Upper lobe of left lung (tissue), 6 donors: ENCODE results near the gene CEACAM5. TPM values are rescaled to one million over a fixed set of nuclear protein-coding genes. Genes with fewer than 3 reads are reported as not detected.
A peak's percentile ranks its signal among the peaks of the same experiment; 100 is the strongest.

Experiments used
- ATAC-seq, 2 donors: fragments of 200-7000 bp; cut with Tn5 transposase; one replicate each; pipeline ENCODE4 v1.9.1; 2022; ENCODE audit warnings: mild to moderate bottlenecking in 2 of 2, moderate library complexity in 2 of 2; ENCODE audit not compliant: low FRiP score in 2 of 2
- DNase-seq, 2 donors: peaks; one replicate each; pipeline ENCODE4 v3.0.0-alpha.2; 2019 to 2020
- H3K27ac ChIP-seq, 4 donors: fragments of 200-600 bp; sonication (generic); one replicate each; pipeline ENCODE4 v1.5.1; 2016 to 2019
- H3K27me3 ChIP-seq, 4 donors: fragments of 200-600 bp; sonication (generic); one replicate each; pipeline ENCODE4 v1.5.1; 2017 to 2019
- H3K36me3 ChIP-seq, 4 donors: fragments of 200-600 bp; sonication (generic); one replicate each; pipeline ENCODE4 v1.5.1; 2016 to 2019
- H3K4me1 ChIP-seq, 4 donors: fragments of 200-600 bp; sonication (generic); one replicate each; pipeline ENCODE4 v1.5.1; 2018 to 2019
- H3K4me3 ChIP-seq, 4 donors: fragments of 200-600 bp; sonication (generic); one replicate each; pipeline ENCODE4 v1.5.1; 2017 to 2019; ENCODE audit warnings: mild to moderate bottlenecking in 2 of 4, moderate library complexity in 1 of 4
- H3K9me3 ChIP-seq, 4 donors: fragments of 200-600 bp; sonication (generic); one replicate each; pipeline ENCODE4 v1.5.1; 2018 to 2019
- EP300 ChIP-seq, 4 donors: sonication (generic); formaldehyde crosslinking; IDR thresholded peaks; one replicate each; pipeline ENCODE4 v1.5.1; 2017; ENCODE audit warnings: antibody characterized with exemption in 4 of 4, control low read depth in 2 of 4
- POLR2A ChIP-seq, 4 donors: fragments of 450-650 bp; IDR thresholded peaks; one replicate each; pipeline ENCODE4 v1.5.1; 2016 to 2017; ENCODE audit warnings: antibody characterized with exemption in 4 of 4, mild to moderate bottlenecking in 2 of 4
- POLR2AphosphoS5 ChIP-seq, 2 donors: sonication (generic); formaldehyde crosslinking; IDR thresholded peaks; one replicate each; pipeline ENCODE4 v1.5.1; 2017; ENCODE audit warnings: antibody characterized with exemption in 2 of 2
- WGBS, 2 donors: methylation state at CpG; one replicate each; pipeline ENCODE4 v1.1.5; 2017 to 2018; 5-methylcytosine and 5-hydroxymethylcytosine counted together
- total RNA-seq, 6 donors: library from RNA; depleted of rRNA in 4 of 6; stranded (reverse); fragments of >200 nt in 4 of 6; gene quantifications; one replicate each; pipeline versions ENCODE4 v1.1.0 to v1.2.1, GENCODE V29; 2016 to 2021
- TF ChIP-seq, protein P1 (sequence below), 6 experiments: fragments of 450-650 bp in 4 of 6; fragments of 200-600 bp in 2 of 6; sonication (generic) in 2 of 6; IDR thresholded peaks; one replicate each; pipeline ENCODE4 v1.5.1; 2016 to 2019; ENCODE audit warnings: antibody characterized with exemption in 6 of 6
- donor health status: DM: no; HTN: no; CAD: no; lungs with moderate emphysema.
- donor health status: DM: no; HTN: yes; CAD: no; lungs with severe emphysema.

The CEACAM5 gene
- total RNA-seq, 6 donors from 2014 or later: 5.5 to 55.2 (median 23.8) TPM

DNA sequence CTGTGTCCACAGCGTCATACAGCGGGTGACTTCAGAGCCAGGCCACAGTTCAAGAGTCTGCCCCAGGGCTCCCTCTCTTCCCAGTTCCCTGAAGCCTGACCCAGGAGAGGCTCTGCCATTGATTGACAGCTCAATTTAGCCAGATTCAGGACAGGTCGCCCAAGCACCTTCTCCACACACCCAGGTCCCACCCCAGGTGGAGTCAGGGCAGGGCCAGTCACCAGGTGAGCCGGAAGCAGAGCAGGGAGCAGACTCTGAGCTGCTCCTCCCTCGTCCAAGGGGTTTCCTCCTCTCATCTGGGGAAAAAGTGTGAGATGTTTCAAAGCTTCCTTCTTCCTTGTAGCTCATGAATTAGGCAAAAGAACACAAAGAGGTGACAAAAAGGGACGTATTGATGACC is 26.0 kb upstream of the CEACAM5 start:
- TF ChIP-seq, protein P1, sequence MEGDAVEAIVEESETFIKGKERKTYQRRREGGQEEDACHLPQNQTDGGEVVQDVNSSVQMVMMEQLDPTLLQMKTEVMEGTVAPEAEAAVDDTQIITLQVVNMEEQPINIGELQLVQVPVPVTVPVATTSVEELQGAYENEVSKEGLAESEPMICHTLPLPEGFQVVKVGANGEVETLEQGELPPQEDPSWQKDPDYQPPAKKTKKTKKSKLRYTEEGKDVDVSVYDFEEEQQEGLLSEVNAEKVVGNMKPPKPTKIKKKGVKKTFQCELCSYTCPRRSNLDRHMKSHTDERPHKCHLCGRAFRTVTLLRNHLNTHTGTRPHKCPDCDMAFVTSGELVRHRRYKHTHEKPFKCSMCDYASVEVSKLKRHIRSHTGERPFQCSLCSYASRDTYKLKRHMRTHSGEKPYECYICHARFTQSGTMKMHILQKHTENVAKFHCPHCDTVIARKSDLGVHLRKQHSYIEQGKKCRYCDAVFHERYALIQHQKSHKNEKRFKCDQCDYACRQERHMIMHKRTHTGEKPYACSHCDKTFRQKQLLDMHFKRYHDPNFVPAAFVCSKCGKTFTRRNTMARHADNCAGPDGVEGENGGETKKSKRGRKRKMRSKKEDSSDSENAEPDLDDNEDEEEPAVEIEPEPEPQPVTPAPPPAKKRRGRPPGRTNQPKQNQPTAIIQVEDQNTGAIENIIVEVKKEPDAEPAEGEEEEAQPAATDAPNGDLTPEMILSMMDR (IDR thresholded peaks at IDR 0.05): no peak
- no peak for TF ChIP-seq EP300 (IDR thresholded peaks at IDR 0.05)
- no peak for TF ChIP-seq POLR2A (IDR thresholded peaks at IDR 0.05)
- TF ChIP-seq POLR2AphosphoS5 (IDR thresholded peaks at IDR 0.05): no peak
- ATAC-seq (peak in 1 of 2 donors; percentile 41), DNase-seq (no peak)
- Histone ChIP-seq H3K36me3 (no peaks in the 10 kb centered on the region), H3K9me3 (no peaks in the 10 kb centered on the region), H3K4me1 (no peaks in the 10 kb centered on the region), H3K27ac (no peak overlapping the region), H3K27me3 (no peaks in the 10 kb centered on the region), H3K4me3 (no peak overlapping the region)
- 35 to 54% methylated on average over 5 to 6 of the region's 6 CpGs for WGBS, 2 donors

DNA sequence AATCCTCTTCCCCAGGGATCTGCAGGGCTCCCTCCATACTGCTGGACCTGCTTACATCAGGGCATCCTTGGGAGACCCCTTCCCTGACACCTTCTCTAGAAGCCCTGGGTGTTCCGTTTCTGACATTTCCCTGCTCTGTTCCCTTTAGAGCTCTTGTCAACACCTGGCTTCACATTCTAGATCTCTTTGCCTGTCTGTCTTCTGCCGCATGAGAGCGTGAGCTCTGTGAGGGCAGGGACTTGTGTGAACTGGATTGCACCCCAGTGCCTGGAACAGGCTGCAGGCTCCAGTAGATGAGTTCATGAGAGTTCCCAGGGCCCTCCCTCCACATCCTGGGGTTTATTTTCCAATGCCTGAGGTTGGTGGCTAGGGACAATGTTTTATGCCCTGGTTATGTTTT is 21.0 kb upstream of the CEACAM5 start:
- no peak overlapping the region for H3K4me3 ChIP-seq
- TF ChIP-seq, protein P1 (IDR thresholded peaks at IDR 0.05): no peak
- TF ChIP-seq POLR2AphosphoS5 (IDR thresholded peaks at IDR 0.05): no peak
- TF ChIP-seq POLR2A (IDR thresholded peaks at IDR 0.05): no peak
- TF ChIP-seq EP300 (IDR thresholded peaks at IDR 0.05): no peak
- no peak for DNase-seq
- WGBS, 2 donors: 82 to 88% methylated on average over 3 of the region's 3 CpGs
- H3K36me3 ChIP-seq: no peaks in the 10 kb centered on the region
- H3K27me3 ChIP-seq: no peaks in the 10 kb centered on the region
- H3K9me3 ChIP-seq: no peaks in the 10 kb centered on the region
- ATAC-seq: no peak
- no peaks in the 10 kb centered on the region for H3K4me1 ChIP-seq
- no peak overlapping the region for H3K27ac ChIP-seq

DNA sequence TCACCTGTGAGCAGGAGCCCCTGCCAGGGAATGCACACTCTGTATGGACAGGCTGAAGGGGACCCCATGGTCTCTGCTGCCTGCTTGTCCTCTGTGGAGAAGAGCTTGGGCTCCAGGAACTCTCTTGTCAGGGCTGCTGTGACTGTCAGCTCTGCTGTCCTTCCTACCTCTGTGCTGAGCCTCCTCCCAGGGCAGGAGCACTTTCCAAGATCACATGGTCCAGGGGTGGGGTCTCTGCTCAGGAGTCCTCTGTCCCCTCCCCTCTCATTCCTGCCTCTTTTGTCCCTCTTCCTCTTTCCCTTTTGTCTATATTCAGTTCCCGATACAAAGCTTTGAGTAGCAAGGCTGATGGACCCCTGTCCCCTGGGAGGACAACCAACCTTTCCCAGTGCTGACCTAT is 20.3 kb upstream of the CEACAM5 start, which contains the start of gene CEACAM7:
Gene CEACAM7 (minus strand): TSS at position 173 of the 400 bp plus-strand sequence. CDS start 105 bp downstream, at position 68.
- Histone ChIP-seq H3K4me1 (no peaks in the 10 kb centered on the region), H3K9me3 (no peaks in the 10 kb centered on the region), H3K4me3 (no peak within 1 kb of the TSS), H3K36me3 (no peaks in the 10 kb centered on the region), H3K27ac (no peak within 1 kb of the TSS), H3K27me3 (no peaks in the 10 kb centered on the region)
- ATAC-seq: no peak
- TF ChIP-seq POLR2A (IDR thresholded peaks at IDR 0.05) (no peak), POLR2AphosphoS5 (IDR thresholded peaks at IDR 0.05) (no peak), EP300 (IDR thresholded peaks at IDR 0.05) (no peak)
- TF ChIP-seq, protein P1 (IDR thresholded peaks at IDR 0.05): no peak
- 58 to 79% methylated on average over 1 of the region's 1 CpG for WGBS, 2 donors
- DNase-seq: no peak

DNA sequence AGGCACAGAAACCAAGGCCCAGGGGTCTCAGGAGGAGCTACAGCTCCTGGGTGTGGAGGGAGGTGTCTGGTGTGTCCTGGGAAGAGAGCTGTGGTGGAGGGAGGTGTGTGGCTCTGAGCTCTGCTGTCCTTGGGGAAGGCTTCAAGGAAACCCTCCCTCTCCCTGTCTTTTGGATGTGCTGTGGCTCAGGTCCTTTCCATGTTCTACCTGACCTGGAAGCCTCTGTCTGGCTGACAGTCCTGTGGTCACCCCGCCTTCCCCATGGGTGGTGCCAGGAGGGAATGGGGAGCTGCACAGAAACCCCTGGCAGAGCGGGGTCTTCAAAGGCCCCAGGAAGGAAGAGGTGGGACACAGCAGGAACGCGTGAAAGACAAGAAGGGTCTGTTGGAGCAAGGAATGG is 19.7 kb upstream of the CEACAM5 start:
- WGBS, 2 donors: 53 to 70% methylated on average over 4 of the region's 4 CpGs
- Histone ChIP-seq H3K36me3 (no peaks in the 10 kb centered on the region), H3K4me1 (no peaks in the 10 kb centered on the region), H3K9me3 (no peaks in the 10 kb centered on the region), H3K27ac (no peak overlapping the region), H3K27me3 (no peaks in the 10 kb centered on the region), H3K4me3 (no peak overlapping the region)
- no peak for TF ChIP-seq POLR2AphosphoS5 (IDR thresholded peaks at IDR 0.05)
- no peak for TF ChIP-seq EP300 (IDR thresholded peaks at IDR 0.05)
- TF ChIP-seq POLR2A (IDR thresholded peaks at IDR 0.05): no peak
- TF ChIP-seq, protein P1 (IDR thresholded peaks at IDR 0.05): no peak
- DNase-seq (no peak), ATAC-seq (no peak)
